IPS-NIHi7 (cell line): ENCODE data around the gene TAPT1.

Experiments used
- DNase-seq: peaks from one replicate; pipeline ENCODE4 v3.0.0; 2012; ENCODE audit warnings: mixed read lengths; ENCODE audit errors: extremely low spot score

TAPT1 gene

GRCh38 chr4:16245241-16245640 lies 19.0 kb upstream of the TAPT1 start:
- DNase-seq, result no peak

GRCh38 chr4:16243285-16243684 lies 17.0 kb upstream of the TAPT1 start:
- DNase-seq, result no peak

DNA sequence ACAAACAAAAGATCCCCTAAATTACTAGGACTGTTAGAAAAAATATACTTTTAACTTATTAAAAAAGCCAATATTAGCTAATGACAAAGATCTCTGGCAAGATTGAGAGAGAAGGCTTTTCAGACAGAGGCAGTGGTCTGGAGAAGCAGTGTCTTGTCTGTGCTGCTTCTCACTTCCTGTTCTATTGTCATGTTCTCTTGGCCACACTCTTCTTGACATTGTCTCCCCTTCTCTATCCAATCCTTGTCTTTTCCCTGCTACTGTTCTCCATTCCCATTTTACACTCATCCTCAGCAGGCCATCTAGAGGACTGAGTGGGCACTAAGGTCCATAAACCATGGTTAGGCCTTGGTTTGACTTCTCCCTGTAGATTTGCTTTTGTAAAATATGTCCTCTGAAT lies 14.0 kb upstream of the TAPT1 start:
- no peak for DNase-seq

- DNase-seq, result no peak
Observed at GRCh38 chr4:16239086-16239485, 12.8 kb upstream of the TAPT1 start.

- DNase-seq, result no peak
Observed at GRCh38 chr4:16238327-16238726, 12.1 kb upstream of the TAPT1 start.

GRCh38 chr4:16237715-16238114 lies 11.4 kb upstream of the TAPT1 start:
- no peak for DNase-seq

DNA sequence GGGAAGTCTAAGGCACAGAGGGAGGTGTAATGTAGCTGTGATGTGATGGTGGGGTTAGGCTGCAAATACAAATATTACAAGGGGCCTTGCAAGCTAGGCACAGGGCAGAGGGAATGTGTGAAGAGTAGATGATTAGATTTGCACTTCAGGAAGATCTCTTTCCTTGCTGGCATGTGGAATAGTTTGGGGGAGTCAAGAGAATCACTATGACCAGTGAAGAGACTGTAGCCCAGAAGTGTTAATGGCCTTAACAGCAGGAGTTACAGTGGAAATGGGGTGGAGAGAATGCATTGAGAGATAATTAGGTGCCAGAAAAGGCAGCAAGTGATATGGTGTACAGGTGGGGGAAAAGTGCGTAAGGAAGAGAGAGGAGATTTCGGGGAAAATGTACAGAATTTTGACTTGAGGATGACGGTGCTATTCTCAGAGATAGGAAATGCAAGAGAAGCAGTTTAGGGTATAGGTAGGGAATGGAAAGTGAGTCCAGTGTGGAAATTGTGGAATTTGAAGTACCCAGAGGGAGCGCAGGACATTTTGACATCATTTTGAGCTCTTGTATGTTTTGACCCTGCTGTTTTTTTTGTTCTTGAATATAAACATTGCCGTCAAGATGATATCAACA lies 10.2 kb upstream of the TAPT1 start:
- no peak for DNase-seq

GRCh38 chr4:16235209-16235608 lies 8.9 kb upstream of the TAPT1 start:
- no peak for DNase-seq

GRCh38 chr4:16233569-16234177 lies 7.4 kb upstream of the TAPT1 start:
- no peak for DNase-seq

DNA sequence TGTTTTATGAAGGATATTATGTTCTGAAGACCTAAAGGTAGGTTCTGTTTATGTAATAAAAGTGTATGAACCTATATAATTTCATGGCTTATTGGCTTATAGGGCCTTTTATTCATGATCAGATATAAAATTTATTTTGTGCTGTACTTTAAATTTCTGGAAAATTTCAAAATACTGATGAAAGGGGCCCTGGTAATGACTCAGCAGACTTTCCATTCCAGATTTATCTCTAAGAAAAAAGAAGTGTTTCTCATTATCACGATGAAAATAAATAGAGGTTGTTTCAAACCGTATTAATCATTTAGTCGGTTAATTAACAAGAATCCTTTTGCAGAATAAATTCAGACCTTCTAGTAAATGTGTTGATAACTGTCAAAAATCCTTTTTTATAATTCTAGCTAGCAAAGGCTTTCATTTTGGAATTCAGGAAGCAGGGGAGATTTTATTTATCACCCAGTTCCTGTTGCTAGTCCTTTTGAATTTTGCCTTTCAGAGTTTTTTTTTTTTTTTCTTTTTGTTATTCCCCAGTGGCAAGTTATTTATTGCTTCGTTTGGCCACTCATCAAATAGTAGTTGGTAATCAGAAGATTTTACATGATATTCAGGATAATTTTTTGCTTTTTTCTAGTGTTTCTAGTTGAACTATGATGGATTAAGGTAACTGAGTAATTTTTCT lies 5.4 kb upstream of the TAPT1 start:
- DNase-seq, result no peak

DNA sequence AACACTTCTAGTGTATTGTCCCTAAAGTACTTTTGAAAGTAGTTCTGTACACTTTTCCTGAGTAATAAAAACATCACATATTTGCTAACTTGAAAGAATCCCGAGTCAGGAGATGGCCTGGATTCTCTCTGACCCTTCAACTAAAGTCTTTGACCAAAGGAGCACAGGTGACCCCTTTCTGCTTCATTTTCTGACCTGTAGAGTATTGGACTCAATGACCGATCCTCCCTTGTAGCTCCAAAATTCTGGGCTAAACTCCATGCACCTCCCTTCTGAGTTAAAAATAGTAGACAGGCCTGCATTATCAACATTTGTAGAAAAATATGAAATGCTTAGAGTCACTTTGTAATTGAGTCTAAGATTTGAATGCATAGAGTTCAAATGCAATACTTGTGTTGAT lies 4.0 kb upstream of the TAPT1 start:
- no peak for DNase-seq

- no peak for DNase-seq
Observed at GRCh38 chr4:16229604-16230003, 3.3 kb upstream of the TAPT1 start.

DNA sequence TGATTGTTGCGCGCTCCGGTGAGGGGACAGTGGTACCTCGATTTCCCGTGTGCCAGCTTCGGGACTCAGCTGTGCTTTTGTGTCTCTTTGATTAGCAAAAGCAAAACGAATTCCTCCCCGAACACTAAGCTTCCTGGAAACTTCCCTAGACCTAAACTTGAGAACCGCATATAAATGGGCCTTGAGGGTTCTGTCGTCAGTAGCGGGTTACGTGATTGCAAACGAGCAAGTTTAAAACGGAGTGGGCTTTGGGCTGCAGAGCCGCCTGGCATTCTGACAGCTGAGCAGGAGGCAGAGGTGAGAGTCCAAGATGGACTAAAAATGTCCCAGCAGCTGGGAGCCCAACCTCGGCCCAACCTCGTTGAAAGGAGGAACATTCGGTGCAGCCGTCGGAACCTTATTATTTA lies 1.2 kb upstream of the TAPT1 start:
- DNase-seq, result no peak

- DNase-seq, result peak; percentile 46
Observed at GRCh38 chr4:16226816-16227461, 668 bp upstream of the TAPT1 start.

GRCh38 chr4:16225167-16225862 lies 956 bp downstream of the TAPT1 start:
- DNase-seq, result no peak

DNA sequence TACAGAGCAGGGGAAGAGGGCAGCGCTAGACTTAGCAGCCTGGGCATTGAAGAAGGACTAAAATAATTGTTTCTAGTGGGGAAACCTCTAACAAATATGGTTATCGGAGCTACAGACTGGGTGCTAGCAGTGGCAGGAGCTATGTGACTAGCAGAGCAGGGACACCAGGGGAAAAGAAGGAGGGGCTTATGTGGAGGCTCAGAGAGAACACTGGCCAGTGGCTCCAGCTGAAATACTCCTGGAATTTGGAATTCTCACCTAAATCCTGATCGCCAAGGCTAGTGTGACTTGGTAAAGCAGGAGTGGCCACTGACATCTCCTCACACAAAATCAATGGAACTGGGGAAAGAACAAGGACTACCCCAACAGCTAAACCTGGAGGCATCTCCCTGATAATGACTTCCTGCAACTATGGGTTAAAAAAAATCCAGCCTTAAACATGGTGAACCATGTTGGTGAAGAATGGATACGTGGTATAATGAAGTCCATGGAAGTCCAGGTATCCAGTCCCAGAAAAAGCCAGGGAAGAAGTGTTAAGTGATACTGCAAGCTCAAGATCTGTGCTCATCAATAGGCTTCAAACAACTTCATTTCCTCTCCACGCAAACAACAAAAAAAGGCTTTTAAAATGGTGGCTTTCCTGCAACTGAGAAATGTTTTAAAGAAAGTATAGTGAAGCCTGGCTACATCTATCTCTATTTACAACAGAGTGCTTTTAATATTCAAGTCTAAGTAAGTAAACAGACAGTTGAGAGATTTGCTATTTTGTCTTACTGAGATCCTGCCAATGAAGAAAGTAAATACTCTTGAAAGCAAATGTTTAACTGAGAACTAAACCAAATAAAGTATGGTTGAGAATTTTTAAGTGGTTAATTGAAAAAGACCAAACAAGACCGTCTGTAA lies 1.8 kb downstream of the TAPT1 start:
- peak; percentile 52 for DNase-seq

- DNase-seq, result no peak
Observed at GRCh38 chr4:16222957-16223527, 3.2 kb downstream of the TAPT1 start.

DNA sequence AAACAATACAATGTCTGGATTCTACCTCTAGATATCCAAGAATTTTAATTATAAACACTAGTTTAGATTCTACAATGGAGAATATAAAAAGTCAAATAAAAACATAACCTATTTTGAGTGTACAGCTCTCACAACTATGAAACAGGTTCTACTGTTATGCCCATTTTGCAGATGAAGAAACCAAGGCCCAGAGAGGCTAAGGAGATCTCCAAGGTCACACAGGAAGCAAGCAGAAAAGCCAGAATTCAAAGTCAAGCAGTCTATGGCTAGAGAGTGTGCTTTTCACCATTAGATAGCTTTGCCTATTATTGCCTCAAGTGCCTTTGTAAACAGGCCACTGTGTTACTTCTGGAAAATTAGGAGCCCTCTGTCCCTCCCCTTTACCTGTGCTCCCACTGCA lies 7.3 kb downstream of the TAPT1 start:
- no peak for DNase-seq

DNA sequence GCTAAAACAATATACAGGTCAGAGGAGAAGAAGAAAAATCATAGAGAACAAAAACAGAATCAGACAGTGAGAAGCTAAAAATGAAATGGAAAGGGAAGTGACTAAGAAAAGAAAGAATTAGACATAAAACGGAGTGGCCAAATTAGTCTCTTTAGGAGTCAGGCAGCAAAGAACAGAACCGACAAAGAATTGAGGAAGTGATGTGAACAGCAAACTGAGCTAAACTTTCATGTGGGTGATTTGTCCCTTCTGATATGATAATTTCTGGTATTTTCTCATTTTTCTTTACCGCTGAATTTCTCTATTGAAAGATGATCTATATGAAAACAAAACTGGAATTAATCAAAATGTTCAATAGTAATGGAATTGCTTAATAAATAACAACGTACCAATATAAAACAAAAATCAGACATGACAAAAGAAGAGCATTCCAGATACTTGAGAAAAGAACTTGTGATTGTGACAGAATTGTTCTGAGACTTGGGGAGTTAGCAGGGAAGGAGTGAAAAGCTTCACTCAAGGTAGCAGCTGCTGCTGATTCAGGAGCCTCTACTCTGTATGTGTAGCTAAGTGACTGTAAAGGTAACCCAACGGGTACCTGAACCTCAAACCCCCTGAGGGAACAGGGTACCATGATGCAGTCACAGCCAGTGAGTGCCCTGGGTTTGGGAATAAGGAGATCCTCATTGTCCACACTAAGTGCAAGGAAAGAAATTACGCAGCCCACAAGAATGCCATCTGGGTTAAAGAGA lies 8.8 kb downstream of the TAPT1 start:
- DNase-seq, result no peak

GRCh38 chr4:16213121-16213520 lies 13.2 kb downstream of the TAPT1 start:
- DNase-seq, result no peak
